Natural killer cell treated with Interleukin-12 subunit alpha and Interleukin-12 subunit beta and Interleukin-15 and Interleukin-18, amount 100 ng/mL, for 72 hours (primary cell): ENCODE measurements around the gene KRT4. TPM values are rescaled to one million over a fixed set of nuclear protein-coding genes. Genes with fewer than 3 reads are reported as not detected.

Experiments
- ATAC-seq, 2 donors: fragments of 150-1000 bp; cut with Tn5 transposase in 1 of 2; sonication (Bioruptor Pico), chemical (Tn5 transposase) in 1 of 2; 2 replicates each; pipeline ENCODE4 v1.10.0; 2021
- DNase-seq: peaks from one replicate; pipeline ENCODE4 v3.0.0; 2022; ENCODE audit warnings: low spot score
- H3K27ac Mint-ChIP-seq, 2 donors: 1 replicate in 1 of 2; 2 replicates in 1 of 2; pipeline ENCODE4 v1.8.0; 2022; ENCODE audit warnings: mixed read lengths in 2 of 2, mild to moderate bottlenecking in 1 of 2, moderate library complexity in 1 of 2
- H3K27me3 Mint-ChIP-seq, 2 donors: 1 replicate in 1 of 2; 2 replicates in 1 of 2; pipeline ENCODE4 v1.8.0; 2022; ENCODE audit warnings: mixed read lengths in 2 of 2
- H3K36me3 Mint-ChIP-seq: one replicate; pipeline ENCODE4 v1.8.0; 2022; ENCODE audit warnings: mixed read lengths
- H3K4me1 Mint-ChIP-seq, 2 donors: 1 replicate in 1 of 2; 2 replicates in 1 of 2; pipeline ENCODE4 v1.8.0; 2022; ENCODE audit warnings: low read depth in 2 of 2, mixed read lengths in 2 of 2, mild to moderate bottlenecking in 1 of 2
- H3K4me3 Mint-ChIP-seq: one replicate; pipeline ENCODE4 v1.8.0; 2022; ENCODE audit warnings: mixed read lengths
- H3K9me3 Mint-ChIP-seq: 2 replicates; pipeline ENCODE4 v1.8.0; 2022; ENCODE audit warnings: mixed read lengths
- total RNA-seq, 2 donors: library from RNA; stranded (reverse); gene quantifications; one replicate each; pipeline ENCODE4 v1.2.3, GENCODE V29; 2022

The KRT4 gene
- total RNA-seq, 2 donors from 2014 or later = not detected

DNA sequence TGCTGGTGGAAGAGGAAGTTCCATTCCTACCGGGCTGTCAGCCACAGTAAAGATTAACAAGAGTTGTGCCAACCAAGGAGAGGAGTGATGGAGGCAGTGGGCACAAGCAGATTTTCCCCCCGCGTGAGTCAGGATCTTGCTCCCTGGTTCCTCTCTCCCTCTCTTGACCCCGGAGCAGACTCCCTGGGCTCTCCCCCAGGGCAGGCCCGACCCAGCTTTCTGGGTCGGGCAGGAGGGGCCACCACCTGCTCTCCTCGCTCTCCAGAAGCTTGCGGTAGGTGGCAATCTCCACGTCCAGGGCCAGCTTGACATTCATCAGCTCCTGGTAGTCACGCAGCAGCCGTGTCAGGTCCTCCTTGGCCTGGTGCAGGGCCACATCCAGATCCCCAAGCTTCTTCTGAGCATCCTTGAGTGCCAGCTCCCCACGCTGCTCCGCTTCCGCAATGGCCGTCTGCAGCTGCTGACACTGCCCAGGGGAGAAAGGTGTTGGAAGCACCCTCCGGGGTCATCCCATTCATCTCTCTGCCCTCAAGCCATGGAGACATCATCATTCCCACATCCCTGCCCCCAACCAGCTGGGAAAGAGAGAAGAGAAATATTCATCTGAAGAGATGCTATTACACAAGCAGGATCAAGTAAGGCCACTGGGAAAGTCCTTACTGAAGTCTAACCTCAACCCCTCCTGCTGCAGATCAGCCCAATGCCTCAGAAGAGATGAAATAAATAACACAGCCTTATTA, 9.0 kb upstream of the KRT4 start:
- Mint-ChIP-seq H3K36me3 (no peaks in the 10 kb centered on the region), H3K4me3 (no peak overlapping the region), H3K9me3 (no peaks in the 10 kb centered on the region), H3K4me1 (peaks cover 4 to 5% of the 10 kb centered on the region in 2 donors), H3K27me3 (peaks cover 0 to 2% of the 10 kb centered on the region in 2 donors), H3K27ac (no peak overlapping the region)
- DNase-seq (no peak), ATAC-seq (no peak)

DNA sequence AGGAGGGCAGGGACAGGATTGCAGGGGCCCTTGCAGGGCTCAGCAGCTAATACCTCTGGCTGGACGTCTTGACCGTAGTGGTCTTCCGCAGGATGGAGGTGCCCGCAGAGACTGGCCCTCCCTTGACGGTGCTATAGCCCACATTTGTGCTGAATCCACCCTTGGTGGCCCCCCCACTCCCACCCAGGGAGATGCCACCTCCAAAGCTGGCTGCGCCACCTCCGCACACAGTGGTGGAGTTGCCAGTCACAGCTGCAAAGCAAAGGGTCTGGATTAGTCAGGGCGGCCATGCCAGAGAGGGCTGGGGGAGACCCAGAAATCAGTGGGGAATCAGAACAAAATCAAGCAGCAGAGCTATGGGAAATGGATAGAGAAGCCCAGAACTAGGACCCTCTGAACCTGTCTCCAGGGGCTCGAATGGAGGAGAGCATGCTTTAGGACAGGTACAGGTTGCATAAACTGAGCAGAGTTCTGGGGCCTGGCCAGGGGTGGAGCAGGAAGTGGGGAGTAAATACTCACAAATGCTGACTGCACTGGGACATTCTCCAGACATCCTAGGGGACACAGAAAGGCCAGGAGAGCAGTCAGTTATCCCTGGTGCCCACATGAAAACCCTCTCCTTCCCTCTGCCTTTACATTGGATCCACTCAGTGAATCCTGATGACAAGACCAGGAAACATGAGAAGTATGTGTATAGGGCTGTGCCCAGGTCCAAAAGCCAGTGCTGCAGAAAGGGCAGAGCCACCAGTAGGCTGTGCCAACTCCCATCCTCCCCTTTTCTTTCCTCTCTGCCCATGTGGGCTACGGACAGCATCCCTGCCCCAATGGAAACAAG, 8.1 kb upstream of the KRT4 start:
- H3K4me1 Mint-ChIP-seq = peaks cover 0 to 4% of the 10 kb centered on the region in 2 donors
- DNase-seq (no peak), ATAC-seq (no peak)
- no peaks in the 10 kb centered on the region for H3K9me3 Mint-ChIP-seq
- peaks cover 0 to 2% of the 10 kb centered on the region in 2 donors for H3K27me3 Mint-ChIP-seq
- H3K4me3 Mint-ChIP-seq = no peak overlapping the region
- H3K36me3 Mint-ChIP-seq = no peaks in the 10 kb centered on the region
- no peak overlapping the region for H3K27ac Mint-ChIP-seq

DNA sequence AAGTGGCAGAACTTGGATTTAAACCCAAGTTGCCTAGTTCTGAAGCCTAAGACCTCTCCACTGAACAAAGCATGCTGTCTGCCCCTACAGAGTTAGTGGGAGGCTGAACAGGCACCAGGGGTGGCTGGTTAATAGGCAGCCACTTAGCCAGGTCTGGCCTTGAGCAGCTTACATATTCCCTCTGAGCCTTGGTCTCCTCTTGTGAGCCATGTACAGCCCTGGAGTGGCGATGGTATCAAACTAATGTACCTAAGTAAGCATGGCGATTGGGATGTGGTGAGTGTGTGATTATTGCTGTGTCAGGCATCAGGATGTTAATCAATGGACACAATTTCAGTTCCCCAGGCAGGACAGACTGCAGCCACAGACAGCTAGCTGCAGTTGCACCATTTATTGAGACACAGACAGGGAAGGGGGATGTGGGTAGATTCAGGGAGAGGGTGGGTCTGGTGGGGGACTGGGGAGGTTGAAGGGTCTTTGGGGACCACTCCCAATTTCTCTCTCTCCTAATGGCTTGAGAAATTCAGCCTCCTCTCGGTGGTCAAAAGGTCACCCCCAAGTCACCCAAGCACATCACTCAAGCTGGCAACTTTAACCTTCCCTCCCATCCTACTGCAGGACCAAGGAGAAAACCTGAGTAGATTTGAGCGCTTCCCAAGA, 7.3 kb upstream of the KRT4 start:
- ATAC-seq (no peak), DNase-seq (no peak)
- no peak overlapping the region for H3K27ac Mint-ChIP-seq
- no peaks in the 10 kb centered on the region for H3K9me3 Mint-ChIP-seq
- H3K4me3 Mint-ChIP-seq = no peak overlapping the region
- peaks cover 0 to 4% of the 10 kb centered on the region in 2 donors for H3K4me1 Mint-ChIP-seq
- H3K27me3 Mint-ChIP-seq = peaks cover 0 to 2% of the 10 kb centered on the region in 2 donors
- no peaks in the 10 kb centered on the region for H3K36me3 Mint-ChIP-seq

- H3K27ac Mint-ChIP-seq = no peak overlapping the region
- no peak overlapping the region for H3K4me3 Mint-ChIP-seq
- DNase-seq = no peak
- no peaks in the 10 kb centered on the region for H3K9me3 Mint-ChIP-seq
- no peaks in the 10 kb centered on the region for H3K36me3 Mint-ChIP-seq
- peaks cover 0 to 2% of the 10 kb centered on the region in 2 donors for H3K27me3 Mint-ChIP-seq
- H3K4me1 Mint-ChIP-seq = peaks cover 0 to 4% of the 10 kb centered on the region in 2 donors
- no peak for ATAC-seq
Measured at GRCh38 chr12:52820521-52820920, 6.6 kb upstream of the KRT4 start.

DNA sequence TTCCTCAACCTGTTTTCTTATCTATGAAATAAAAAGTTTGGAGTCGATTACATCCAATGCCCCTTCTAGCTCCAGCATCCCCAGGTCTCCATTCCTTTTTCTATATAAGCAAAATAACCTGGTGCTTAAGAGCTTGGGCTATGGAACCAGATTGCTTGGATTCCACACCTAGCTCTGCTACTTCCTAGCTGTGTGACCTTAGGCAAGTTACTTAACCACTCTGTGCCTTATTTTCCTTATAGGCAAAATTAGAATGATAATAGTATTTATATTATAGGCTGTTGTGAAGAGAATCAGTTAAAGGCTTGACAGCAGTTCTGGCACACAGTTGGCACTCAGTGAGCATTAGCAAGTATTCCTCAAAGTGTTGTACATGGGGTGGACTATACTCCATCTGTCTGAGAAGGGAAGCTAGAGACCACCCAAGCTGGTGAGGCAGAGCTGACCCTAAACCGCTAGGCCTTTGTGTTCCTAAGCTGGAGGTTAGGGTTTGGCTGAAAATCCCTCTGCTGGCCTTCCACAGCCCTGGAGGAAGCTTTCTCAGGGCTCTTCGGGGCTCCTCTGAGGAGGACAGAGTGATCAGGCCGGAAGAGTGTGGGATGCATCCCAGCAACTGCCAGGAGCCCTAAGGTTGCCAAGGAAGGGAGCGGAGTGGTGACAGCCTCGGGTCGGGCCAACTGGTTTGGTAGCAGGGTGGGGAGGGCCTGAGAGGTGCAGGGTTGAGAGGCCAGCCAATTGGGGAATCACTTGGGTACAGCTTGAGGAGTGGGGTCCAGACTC, 6.0 kb upstream of the KRT4 start:
- Mint-ChIP-seq H3K27me3 (peaks cover 0 to 2% of the 10 kb centered on the region in 2 donors), H3K9me3 (no peaks in the 10 kb centered on the region), H3K4me3 (no peak overlapping the region), H3K36me3 (no peaks in the 10 kb centered on the region), H3K27ac (no peak overlapping the region), H3K4me1 (peaks cover 0 to 4% of the 10 kb centered on the region in 2 donors)
- ATAC-seq (no peak), DNase-seq (no peak)

DNA sequence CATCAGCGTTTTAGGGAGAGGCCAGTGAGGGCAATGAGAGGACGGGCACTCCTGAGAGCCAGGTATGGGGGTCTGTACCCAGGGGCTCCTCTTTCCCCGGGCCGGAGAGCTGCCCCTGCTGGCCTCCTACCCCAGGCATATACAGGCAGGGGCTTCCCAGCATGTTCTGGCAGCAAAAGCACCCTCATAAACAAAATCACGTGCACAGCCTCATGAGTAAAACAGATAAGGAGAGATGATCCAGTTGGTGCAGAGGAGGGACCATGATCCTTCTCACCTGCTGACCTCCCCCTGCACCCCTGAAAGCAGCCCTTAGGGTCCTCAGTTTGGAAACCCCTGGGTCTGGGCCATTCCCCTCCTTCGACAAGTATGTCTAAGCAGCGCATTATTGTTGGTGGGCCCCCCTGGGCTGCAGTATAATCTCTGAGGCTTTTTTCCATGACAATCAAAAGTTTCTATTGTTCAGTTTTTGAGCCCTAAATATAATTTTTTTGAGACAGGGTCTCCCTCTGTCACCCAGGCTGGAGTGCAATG, 5.0 kb upstream of the KRT4 start:
- H3K9me3 Mint-ChIP-seq = no peaks in the 10 kb centered on the region
- H3K27me3 Mint-ChIP-seq = peaks cover 0 to 4% of the 10 kb centered on the region in 2 donors
- no peak overlapping the region for H3K4me3 Mint-ChIP-seq
- ATAC-seq (no peak), DNase-seq (no peak)
- H3K4me1 Mint-ChIP-seq = peaks cover 0 to 4% of the 10 kb centered on the region in 2 donors
- no peak overlapping the region for H3K27ac Mint-ChIP-seq
- no peaks in the 10 kb centered on the region for H3K36me3 Mint-ChIP-seq

- H3K27ac Mint-ChIP-seq = no peak overlapping the region
- DNase-seq = no peak
- ATAC-seq = no peak
- peaks cover 0 to 4% of the 10 kb centered on the region in 2 donors for H3K4me1 Mint-ChIP-seq
- no peaks in the 10 kb centered on the region for H3K36me3 Mint-ChIP-seq
- H3K9me3 Mint-ChIP-seq = no peaks in the 10 kb centered on the region
- no peak overlapping the region for H3K4me3 Mint-ChIP-seq
- peaks cover 0 to 4% of the 10 kb centered on the region in 2 donors for H3K27me3 Mint-ChIP-seq
Measured at GRCh38 chr12:52818388-52818787, 4.5 kb upstream of the KRT4 start.

DNA sequence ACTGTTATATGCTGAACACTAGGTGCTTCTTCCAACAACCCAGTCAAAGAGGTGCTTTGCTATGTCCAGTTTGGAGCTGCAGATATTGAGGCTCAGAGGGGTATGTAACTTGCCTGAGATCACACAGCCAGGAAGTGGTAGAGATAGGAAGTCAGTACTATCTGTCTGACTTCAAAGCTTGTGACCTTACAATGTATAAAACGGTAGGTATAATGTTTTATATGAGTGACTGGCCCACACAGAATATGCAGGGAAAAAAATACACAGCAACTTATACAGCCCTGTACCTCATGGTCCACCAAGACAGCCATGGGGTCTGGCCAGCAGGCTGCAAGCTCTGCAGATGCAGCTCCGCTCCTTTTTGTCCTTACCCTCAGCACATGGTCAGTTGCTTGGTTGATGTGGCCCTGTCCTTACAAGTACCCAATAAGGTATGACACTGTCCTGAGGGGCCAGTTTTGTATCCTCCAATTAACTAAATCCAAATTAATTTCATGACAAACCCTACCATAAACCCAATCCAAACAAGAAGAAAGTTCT, 3.9 kb upstream of the KRT4 start:
- no peak for ATAC-seq
- H3K27ac Mint-ChIP-seq = no peak overlapping the region

DNA sequence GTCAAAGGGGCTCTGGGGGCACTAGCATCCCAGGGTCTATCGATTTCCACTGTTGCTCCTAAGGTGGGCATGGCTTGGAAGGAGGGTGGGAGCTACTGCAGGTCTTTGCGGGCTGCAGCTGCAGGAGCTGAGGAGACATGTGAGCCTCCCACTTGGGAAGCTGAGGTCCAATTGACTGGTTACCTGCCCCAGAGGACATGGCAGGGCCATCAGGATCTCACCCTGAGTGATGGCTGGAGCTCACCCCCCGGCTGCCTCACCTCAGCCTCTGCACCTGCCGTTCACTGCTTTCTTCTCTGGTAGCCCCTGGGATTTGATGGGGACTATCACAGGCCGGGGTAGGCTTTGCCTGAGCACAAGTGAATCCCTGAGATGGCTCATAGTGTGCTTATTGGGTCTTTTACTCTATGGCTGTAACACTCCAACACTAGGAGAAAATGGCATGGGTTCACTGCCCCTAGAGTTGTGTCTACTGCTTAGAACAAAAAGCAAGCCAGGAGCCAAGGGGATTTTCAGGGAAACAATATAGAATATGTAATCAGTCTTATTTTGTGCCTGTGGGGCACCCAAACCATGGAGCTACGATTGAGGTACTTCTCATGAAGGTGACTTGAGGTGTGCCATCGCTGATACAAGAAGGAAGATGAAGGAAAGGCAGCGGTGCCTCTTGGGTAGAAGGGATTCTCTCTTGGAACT, 3.2 kb upstream of the KRT4 start:
- no peaks in the 10 kb centered on the region for H3K36me3 Mint-ChIP-seq
- no peak overlapping the region for H3K4me3 Mint-ChIP-seq
- DNase-seq = no peak
- H3K9me3 Mint-ChIP-seq = no peaks in the 10 kb centered on the region
- H3K27ac Mint-ChIP-seq = no peak overlapping the region
- ATAC-seq = no peak
- H3K27me3 Mint-ChIP-seq = peaks cover 0 to 4% of the 10 kb centered on the region in 2 donors
- peaks cover 0 to 4% of the 10 kb centered on the region in 2 donors for H3K4me1 Mint-ChIP-seq

More for the DNA sequence above, 3.9 kb upstream of the KRT4 start:
- no peak for DNase-seq
- Mint-ChIP-seq H3K36me3 (no peaks in the 10 kb centered on the region), H3K27me3 (peaks cover 0 to 4% of the 10 kb centered on the region in 2 donors), H3K4me1 (peaks cover 0 to 4% of the 10 kb centered on the region in 2 donors), H3K9me3 (no peaks in the 10 kb centered on the region), H3K4me3 (no peak overlapping the region)

GRCh38 chr12:52815676-52816588, 2.0 kb upstream of the KRT4 start:
- Mint-ChIP-seq H3K9me3 (no peaks in the 10 kb centered on the region), H3K36me3 (no peaks in the 10 kb centered on the region), H3K27me3 (peaks cover 0 to 2% of the 10 kb centered on the region in 2 donors), H3K4me3 (no peak overlapping the region), H3K27ac (no peak overlapping the region), H3K4me1 (peaks cover 0 to 4% of the 10 kb centered on the region in 2 donors)
- DNase-seq (no peak), ATAC-seq (no peak)

DNA sequence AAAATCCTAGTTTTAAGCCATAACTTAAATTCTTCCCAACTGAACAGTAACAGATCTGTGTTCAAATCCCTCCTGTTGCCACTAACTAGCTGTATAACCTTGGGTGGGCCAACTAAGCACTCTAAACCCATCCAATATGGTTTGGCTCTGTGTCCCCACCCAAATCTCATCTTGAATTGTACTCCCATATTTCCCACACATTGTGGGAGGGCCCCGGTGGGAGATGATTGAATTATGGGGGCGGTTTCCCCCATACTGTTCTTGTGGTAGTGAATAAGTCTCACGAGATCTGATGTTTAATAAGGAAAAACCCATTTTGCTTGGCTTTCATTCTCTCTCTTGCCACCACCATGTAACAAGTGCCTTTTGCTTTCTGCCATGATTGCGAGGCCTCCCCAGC, 1.2 kb upstream of the KRT4 start:
- H3K27me3 Mint-ChIP-seq = peaks cover 0 to 2% of the 10 kb centered on the region in 2 donors

More for the DNA sequence above, 1.2 kb upstream of the KRT4 start:
- Mint-ChIP-seq H3K27ac (no peak overlapping the region), H3K4me1 (peaks cover 0 to 4% of the 10 kb centered on the region in 2 donors), H3K4me3 (no peak overlapping the region), H3K9me3 (no peaks in the 10 kb centered on the region), H3K36me3 (no peaks in the 10 kb centered on the region)
- DNase-seq (no peak), ATAC-seq (no peak)
